ENCODE data around the gene KRTAP5-6. TPM values are rescaled to one million over a fixed set of nuclear protein-coding genes. Genes with fewer than 3 reads are reported as not detected.

KRTAP5-6 gene
- polyA plus RNA-seq, 1 donor (not counting 4 experiments of a cell fraction or from before 2014, with no cell fraction given), result not detected

DNA sequence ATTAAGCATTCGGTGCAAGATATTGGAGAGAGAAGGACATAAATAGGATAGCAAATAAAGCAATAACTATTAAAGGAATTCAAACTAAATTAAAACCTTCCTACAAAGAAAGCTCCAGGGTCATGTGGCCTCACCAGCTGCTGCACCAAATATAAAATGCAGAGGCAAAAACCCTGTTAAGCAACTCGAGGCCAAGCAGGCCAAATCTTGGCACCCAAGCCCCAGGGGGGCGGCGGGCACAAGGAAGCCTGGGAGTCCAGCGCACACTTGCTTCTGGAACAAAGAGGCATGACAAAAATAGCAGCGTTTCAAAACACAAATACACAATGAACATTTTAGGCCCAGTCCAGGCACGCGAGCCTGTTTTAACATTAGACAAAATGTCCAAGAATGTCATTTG lies 20.8 kb downstream of the KRTAP5-6 start:
- DNase-seq (ENCODE audit: low read depth, low spot score), result no peak
- Histone ChIP-seq H4K20me1 (ENCODE audit: control insufficient read depth, extremely low read depth, insufficient read depth, low read length) (no peaks in the 10 kb centered on the region), H3K36me3 (ENCODE audit: control insufficient read depth in 2 of 2, extremely low read depth in 1 of 2, insufficient read depth in 2 of 2, low read length in 2 of 2) (no peaks in the 10 kb centered on the region), H3K9ac (ENCODE audit: control insufficient read depth, extremely low read depth, insufficient read depth, low read length) (no peak overlapping the region), H3K9me3 (ENCODE audit: control insufficient read depth, low read depth, low read length) (no peaks in the 10 kb centered on the region), H3K4me1 (ENCODE audit: control insufficient read depth, extremely low read depth, insufficient read depth, low read length) (no peaks in the 10 kb centered on the region), H3K27ac (ENCODE audit: control insufficient read depth, insufficient read depth, low read length) (no peak overlapping the region), H3K9me1 (ENCODE audit: control insufficient read depth, extremely low read depth, insufficient read depth, low read length) (no peaks in the 10 kb centered on the region), H3K27me3 (ENCODE audit: control insufficient read depth, extremely low read depth, insufficient read depth, low read length) (peaks cover 5% of the 10 kb centered on the region), H3K4me2 (ENCODE audit: control insufficient read depth, extremely low read depth, insufficient read depth, low read depth, low read length) (no peak overlapping the region), H3K4me3 (ENCODE audit: control insufficient read depth in 2 of 3, extremely low read depth in 1 of 3, insufficient read depth in 2 of 3, low read depth in 1 of 3, low read length in 3 of 3) (no peak overlapping the region), H3K79me2 (ENCODE audit: control insufficient read depth, insufficient read depth, low read length) (no peaks in the 10 kb centered on the region), H2AFZ (ENCODE audit: control insufficient read depth, low read length) (no peak overlapping the region)
- dilution Hi-C loops (cut with MboI; ENCODE audit: extremely low pct_ligation_motif_present, low sequenced_read_pairs), result no loop called here
- FAIRE-seq, result no peak
- TF ChIP-seq, protein P1, sequence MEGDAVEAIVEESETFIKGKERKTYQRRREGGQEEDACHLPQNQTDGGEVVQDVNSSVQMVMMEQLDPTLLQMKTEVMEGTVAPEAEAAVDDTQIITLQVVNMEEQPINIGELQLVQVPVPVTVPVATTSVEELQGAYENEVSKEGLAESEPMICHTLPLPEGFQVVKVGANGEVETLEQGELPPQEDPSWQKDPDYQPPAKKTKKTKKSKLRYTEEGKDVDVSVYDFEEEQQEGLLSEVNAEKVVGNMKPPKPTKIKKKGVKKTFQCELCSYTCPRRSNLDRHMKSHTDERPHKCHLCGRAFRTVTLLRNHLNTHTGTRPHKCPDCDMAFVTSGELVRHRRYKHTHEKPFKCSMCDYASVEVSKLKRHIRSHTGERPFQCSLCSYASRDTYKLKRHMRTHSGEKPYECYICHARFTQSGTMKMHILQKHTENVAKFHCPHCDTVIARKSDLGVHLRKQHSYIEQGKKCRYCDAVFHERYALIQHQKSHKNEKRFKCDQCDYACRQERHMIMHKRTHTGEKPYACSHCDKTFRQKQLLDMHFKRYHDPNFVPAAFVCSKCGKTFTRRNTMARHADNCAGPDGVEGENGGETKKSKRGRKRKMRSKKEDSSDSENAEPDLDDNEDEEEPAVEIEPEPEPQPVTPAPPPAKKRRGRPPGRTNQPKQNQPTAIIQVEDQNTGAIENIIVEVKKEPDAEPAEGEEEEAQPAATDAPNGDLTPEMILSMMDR (optimal IDR thresholded peaks at IDR 0.05 in 1 of 3, IDR thresholded peaks at IDR 0.05 in 1 of 3, conservative IDR thresholded peaks at IDR 0.05 in 1 of 3; ENCODE audit: extremely low read depth in 1 of 3, insufficient read depth in 2 of 3, low read length in 3 of 3), result no peak
- no peak for TF ChIP-seq EZH2 (IDR thresholded peaks at IDR 0.05; ENCODE audit: low read length)

DNA sequence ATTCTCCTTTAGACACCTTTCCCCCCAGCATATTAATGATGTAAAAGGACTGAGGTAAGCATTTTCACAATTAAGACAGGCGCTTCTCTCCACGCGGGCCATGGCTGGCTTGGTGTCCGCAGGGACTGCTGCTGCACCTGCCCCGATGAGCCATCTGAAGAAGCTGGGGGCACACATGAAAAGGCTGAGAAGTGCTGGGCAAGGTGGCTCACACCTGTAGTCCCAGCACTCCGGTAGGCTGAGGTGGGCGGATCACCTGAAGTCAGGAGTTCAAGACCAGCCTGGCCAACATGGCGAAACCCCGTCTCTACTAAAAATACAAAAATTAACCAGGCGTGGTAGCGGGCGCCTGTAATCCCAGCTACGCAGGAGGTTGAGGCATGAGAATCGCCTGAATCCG lies 21.3 kb downstream of the KRTAP5-6 start:
- Histone ChIP-seq H3K27me3 (ENCODE audit: control insufficient read depth, extremely low read depth, insufficient read depth, low read length) (peaks cover 5% of the 10 kb centered on the region), H2AFZ (ENCODE audit: control insufficient read depth, low read length) (no peak overlapping the region)
- dilution Hi-C loops (cut with MboI; ENCODE audit: extremely low pct_ligation_motif_present, low sequenced_read_pairs), result no loop called here

More for the DNA sequence above, 21.3 kb downstream of the KRTAP5-6 start:
- Histone ChIP-seq H3K9me1 (ENCODE audit: control insufficient read depth, extremely low read depth, insufficient read depth, low read length) (no peaks in the 10 kb centered on the region), H4K20me1 (ENCODE audit: control insufficient read depth, extremely low read depth, insufficient read depth, low read length) (no peaks in the 10 kb centered on the region), H3K36me3 (ENCODE audit: control insufficient read depth in 2 of 2, extremely low read depth in 1 of 2, insufficient read depth in 2 of 2, low read length in 2 of 2) (no peaks in the 10 kb centered on the region), H3K27ac (ENCODE audit: control insufficient read depth, insufficient read depth, low read length) (no peak overlapping the region), H3K9ac (ENCODE audit: control insufficient read depth, extremely low read depth, insufficient read depth, low read length) (no peak overlapping the region), H3K4me2 (ENCODE audit: control insufficient read depth, extremely low read depth, insufficient read depth, low read depth, low read length) (no peak overlapping the region), H3K79me2 (ENCODE audit: control insufficient read depth, insufficient read depth, low read length) (no peaks in the 10 kb centered on the region), H3K4me3 (ENCODE audit: control insufficient read depth in 2 of 3, extremely low read depth in 1 of 3, insufficient read depth in 2 of 3, low read depth in 1 of 3, low read length in 3 of 3) (no peak overlapping the region), H3K9me3 (ENCODE audit: control insufficient read depth, low read depth, low read length) (no peaks in the 10 kb centered on the region), H3K4me1 (ENCODE audit: control insufficient read depth, extremely low read depth, insufficient read depth, low read length) (no peaks in the 10 kb centered on the region)
- DNase-seq (ENCODE audit: low read depth, low spot score) (no peak), FAIRE-seq (no peak)
- TF ChIP-seq EZH2 (IDR thresholded peaks at IDR 0.05; ENCODE audit: low read length), result no peak
- TF ChIP-seq, protein P1 (optimal IDR thresholded peaks at IDR 0.05 in 1 of 3, IDR thresholded peaks at IDR 0.05 in 1 of 3, conservative IDR thresholded peaks at IDR 0.05 in 1 of 3; ENCODE audit: extremely low read depth in 1 of 3, insufficient read depth in 2 of 3, low read length in 3 of 3), result no peak
